GM12872 (cell line): ENCODE measurements around the gene DOCK1.

Experiments
- TF ChIP-seq, protein P1 (sequence below): IDR thresholded peaks from 3 replicates; pipeline ENCODE4 v1.5.1; 2011; ENCODE audit warnings: low read depth, mild to moderate bottlenecking, low read length, moderate library complexity; ENCODE audit not compliant: insufficient read depth

DOCK1 gene

DNA sequence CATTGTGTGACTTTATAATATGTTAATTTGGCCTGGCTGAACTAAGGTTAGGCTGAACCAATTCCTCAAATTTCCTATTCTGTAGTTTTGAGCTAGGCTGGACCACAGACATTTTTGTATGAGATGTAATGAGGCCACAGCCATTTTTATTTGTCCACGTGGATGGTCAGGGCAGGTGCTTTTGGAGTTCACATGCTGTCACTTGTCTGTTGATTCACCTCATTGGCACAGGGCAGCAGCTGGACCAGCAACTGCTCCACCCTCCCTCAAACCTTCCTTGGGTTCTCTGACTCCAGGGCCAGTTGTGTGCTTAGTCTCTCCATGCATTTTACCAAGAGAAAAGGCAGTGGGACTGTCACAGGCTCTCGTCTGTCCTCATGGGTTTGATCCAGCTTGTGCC lies 567.7 kb downstream of the DOCK1 start:
- TF ChIP-seq, protein P1, sequence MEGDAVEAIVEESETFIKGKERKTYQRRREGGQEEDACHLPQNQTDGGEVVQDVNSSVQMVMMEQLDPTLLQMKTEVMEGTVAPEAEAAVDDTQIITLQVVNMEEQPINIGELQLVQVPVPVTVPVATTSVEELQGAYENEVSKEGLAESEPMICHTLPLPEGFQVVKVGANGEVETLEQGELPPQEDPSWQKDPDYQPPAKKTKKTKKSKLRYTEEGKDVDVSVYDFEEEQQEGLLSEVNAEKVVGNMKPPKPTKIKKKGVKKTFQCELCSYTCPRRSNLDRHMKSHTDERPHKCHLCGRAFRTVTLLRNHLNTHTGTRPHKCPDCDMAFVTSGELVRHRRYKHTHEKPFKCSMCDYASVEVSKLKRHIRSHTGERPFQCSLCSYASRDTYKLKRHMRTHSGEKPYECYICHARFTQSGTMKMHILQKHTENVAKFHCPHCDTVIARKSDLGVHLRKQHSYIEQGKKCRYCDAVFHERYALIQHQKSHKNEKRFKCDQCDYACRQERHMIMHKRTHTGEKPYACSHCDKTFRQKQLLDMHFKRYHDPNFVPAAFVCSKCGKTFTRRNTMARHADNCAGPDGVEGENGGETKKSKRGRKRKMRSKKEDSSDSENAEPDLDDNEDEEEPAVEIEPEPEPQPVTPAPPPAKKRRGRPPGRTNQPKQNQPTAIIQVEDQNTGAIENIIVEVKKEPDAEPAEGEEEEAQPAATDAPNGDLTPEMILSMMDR: no peak

DNA sequence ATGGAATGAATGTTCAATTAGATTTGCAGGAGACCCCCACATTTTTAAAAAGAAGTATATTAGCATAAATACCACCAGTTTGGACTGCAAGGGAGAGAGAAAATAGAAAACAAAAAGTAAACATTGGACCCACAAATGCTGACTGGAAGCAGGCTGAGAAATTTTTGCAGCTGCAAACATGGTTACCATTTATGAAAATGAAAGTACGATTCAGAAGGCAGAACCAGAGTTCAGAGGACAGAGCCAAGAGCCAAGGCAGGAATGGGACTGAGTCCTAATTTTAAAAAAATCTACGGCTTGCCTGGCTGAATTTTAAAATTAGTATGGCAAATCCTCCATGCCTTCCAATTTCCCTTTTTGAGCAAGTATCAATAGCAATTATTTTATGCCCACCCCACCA lies 569.3 kb downstream of the DOCK1 start:
- TF ChIP-seq, protein P1: no peak

DNA sequence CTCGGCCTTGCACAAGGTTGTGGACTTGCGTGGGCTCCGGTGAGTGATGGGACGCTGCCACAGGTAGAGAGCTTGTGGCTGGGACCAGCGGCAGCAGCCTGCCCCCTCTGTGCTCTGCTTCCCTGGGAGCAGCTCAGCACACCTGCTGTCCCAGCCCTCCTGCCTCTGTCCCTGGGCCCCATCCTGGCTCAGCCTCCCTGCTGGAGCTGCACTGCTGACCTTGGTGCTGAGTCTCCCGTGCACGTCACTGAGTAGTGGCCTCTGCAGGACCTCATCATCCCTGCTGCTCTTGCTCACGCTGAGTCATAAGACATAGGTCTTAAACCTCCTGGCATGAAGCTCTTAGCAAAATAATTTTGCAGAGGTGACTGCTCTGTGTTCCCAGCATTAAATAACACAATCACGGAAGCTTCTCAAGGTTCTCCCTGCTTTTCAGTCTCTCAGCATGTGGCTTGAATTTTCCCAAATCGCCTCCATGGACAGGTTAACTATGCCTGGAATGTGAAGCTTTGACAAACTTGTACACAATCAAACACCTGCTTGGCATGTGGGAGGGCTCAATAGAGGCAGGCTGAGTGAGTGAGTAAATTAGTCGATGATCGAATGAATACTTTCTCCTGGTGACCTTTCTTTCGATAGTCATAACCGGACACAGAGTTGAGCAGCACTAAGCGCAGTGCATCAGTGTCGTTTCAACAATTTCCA lies 580.1 kb downstream of the DOCK1 start:
- TF ChIP-seq, protein P1: no peak

DNA sequence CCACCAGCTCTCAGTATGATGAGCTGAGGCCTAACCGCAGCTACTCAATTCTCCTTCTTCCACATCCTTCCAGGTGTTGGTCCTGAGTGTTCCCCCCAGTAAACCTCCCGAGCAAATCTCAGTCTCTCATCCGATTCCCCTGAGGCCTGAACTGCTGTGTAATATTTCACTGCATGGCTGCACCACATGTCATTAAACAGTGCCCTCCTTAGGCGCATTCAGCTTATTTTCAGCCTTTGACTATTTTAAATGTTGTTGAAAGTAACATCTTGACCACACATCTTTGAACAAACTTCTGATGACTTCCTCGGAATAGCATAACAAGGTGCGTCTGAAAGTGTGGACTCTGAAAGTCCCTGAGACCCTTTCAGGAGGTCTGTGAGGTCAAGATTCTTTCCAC lies 581.1 kb downstream of the DOCK1 start:
- TF ChIP-seq, protein P1: no peak

DNA sequence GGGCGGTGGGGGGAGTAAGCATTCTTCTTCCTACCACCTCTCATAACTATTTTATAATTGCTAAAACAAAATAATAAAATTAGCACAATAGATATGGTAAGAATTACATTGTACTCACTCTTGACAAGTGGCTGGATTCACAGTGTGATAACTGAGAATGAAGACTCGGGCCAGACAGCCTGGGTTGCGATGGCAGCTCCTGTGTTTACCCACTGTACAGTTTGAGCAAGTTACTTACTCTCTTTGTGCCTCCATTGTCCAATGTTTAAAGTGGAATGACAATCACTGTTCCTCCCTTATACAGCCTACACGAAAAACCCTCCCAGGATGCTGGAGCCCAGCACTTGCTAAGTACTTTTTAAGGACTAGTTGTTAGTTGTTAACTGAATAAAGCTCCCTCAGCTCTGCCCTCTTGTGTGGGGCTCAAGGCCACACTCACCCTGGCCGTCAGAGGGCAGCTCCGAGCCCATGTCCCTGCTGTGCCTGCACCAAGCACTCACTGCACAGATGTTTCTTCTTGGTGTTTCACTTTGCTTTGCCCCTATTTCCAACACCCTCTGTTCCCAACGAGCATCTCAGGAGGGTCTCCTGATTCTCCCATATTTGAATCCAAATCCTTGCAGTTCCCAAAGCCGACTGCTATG lies 587.5 kb downstream of the DOCK1 start:
- TF ChIP-seq, protein P1: no peak

DNA sequence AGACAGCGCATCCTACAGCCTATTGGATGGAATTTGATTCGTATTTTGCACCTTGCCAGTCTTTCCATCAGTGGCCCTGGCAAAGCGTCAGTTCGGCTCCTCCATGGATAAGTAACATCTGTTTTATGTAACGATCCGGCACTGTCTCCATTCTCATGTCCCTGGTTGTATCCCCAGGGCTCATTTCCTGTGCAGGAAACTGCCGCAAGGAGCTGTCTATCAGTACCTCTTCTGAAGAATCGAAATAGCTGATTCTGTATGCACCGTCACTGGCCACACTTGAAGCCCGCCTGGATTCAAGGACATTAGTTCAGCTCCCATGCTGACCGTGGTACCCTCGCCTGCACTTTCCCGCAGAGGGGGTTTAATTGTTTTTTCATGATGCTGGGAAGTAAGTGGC lies 590.8 kb downstream of the DOCK1 start:
- TF ChIP-seq, protein P1: no peak

DNA sequence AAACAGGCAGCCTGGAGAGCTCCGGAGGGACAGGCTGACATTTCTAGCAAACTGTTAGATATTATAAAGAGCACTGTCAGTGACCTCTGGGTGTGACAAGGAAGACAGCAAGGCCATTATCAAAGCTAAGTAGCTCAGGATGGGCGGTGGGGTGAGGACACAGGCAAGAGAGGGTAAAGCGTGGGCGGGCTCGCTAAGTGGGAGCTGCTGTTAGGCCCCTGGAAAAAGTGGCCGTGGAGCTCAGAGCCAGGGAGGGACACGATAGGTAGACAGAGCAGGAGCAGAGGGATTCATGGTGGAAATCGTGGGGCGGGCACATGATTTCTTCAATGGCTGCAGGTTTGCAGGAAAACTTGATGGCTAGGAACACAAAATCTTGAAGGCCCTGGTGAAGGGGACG lies 592.5 kb downstream of the DOCK1 start:
- TF ChIP-seq, protein P1: no peak
